Measurements from ENCODE around the gene GLS2. TPM values are rescaled to one million over a fixed set of nuclear protein-coding genes. Genes with fewer than 3 reads are reported as not detected.
A peak's percentile ranks its signal among the peaks of the same experiment; 100 is the strongest.

The GLS2 gene
- total RNA-seq: 1 to 10 TPM; 4.1 to 6.6 TPM

DNA sequence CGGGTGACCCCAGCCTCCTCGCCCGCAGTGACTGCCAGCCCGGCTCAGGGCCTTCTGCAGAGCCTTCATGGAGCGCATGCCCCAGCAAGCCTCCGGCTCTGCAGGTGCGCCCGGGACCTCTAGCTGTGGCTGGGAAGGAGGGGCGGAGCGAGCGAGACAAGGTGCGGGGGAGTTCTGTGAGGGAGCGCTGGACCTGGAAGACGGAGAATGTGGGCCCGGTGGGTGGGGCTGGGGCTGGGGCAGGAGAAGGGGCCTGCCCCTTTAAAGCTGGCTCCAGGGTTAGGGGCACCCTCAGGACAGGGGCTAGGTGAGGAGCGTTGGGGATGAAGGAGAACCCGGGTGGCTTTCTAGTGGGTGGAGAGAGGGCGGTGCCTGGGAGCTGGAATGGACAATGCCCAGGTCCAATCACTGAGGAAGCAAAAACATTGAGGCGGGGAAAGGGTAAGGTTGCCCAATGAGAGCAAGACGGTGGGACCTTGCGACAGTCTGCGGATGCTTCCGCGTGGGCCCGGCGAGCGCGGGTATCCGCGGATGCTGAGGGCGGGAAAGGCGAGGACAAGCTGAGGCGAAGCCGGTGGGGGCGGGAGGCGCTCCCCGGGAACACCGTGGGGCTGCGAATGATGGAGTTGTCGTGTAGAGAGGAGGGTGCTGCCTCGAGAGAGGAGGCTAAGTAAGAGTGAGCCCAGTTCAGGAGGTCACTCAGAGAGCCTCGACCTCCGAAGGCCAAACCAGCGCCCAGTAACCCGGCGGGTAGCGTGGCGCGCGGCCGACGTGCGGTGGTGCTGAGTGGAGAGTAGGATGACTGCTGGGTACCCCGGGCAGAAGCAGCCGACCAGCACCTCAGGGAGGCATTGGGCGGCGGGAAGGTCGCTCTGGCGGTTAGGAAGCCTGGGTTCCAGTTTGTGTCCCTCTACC is at the start of gene GLS2:
TSS of gene GLS2 (minus strand) at position 121 of the 915 bp plus-strand sequence. CDS start at position 78, 43 bp downstream.
- TF ChIP-seq, protein P1, sequence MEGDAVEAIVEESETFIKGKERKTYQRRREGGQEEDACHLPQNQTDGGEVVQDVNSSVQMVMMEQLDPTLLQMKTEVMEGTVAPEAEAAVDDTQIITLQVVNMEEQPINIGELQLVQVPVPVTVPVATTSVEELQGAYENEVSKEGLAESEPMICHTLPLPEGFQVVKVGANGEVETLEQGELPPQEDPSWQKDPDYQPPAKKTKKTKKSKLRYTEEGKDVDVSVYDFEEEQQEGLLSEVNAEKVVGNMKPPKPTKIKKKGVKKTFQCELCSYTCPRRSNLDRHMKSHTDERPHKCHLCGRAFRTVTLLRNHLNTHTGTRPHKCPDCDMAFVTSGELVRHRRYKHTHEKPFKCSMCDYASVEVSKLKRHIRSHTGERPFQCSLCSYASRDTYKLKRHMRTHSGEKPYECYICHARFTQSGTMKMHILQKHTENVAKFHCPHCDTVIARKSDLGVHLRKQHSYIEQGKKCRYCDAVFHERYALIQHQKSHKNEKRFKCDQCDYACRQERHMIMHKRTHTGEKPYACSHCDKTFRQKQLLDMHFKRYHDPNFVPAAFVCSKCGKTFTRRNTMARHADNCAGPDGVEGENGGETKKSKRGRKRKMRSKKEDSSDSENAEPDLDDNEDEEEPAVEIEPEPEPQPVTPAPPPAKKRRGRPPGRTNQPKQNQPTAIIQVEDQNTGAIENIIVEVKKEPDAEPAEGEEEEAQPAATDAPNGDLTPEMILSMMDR (IDR thresholded peaks at IDR 0.05): no peak
- TF ChIP-seq POLR2AphosphoS5 (IDR thresholded peaks at IDR 0.05): peak; percentile 60
- H3K27ac ChIP-seq: peak within 1 kb of the TSS; percentile 31 to 55
- no peaks in the 10 kb centered on the region for H3K4me1 ChIP-seq (replicated peaks)
- intact Hi-C loops (cut with DNase I): no loop called here
- H3K4me3 ChIP-seq: peak within 1 kb of the TSS; percentile 49 to 54
- no peaks in the 10 kb centered on the region for H3K27me3 ChIP-seq (replicated peaks; ENCODE audit: insufficient read depth)
- H3K9me3 ChIP-seq: no peaks in the 10 kb centered on the region
- 18% methylated on average over 58 of the region's 59 CpGs for WGBS
- H3K36me3 ChIP-seq: no peaks in the 10 kb centered on the region
- peak; percentile 81 for DNase-seq (ENCODE audit: low spot score)

DNA sequence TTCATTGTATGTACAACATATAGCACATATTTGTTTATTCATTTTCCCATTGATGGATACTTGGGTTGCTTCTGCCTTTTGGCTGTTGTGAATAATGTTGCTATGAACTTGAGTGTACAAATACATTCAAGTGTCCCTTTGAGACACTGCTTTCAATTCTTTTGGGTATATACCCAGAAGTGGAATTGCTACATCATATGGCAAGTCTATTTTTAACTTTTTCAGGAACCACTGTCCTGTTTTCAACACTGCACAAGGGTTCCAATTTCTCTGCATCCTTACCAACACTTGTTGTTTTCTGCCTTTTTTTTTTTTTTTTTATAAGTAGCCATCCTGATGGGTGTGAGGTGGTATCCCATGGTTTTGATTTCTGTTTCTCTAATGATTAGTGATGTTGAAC is 49.6 kb upstream of the GLS2 start:
- Histone ChIP-seq H3K27me3 (replicated peaks; ENCODE audit: insufficient read depth) (no peaks in the 10 kb centered on the region), H3K27ac (no peak overlapping the region), H3K4me3 (no peak overlapping the region), H3K36me3 (no peaks in the 10 kb centered on the region), H3K9me3 (no peaks in the 10 kb centered on the region), H3K4me1 (replicated peaks) (no peaks in the 10 kb centered on the region)
- no peak for DNase-seq (ENCODE audit: low spot score)
- TF ChIP-seq, protein P1 (IDR thresholded peaks at IDR 0.05): no peak
- TF ChIP-seq POLR2A (IDR thresholded peaks at IDR 0.05): no peak
- TF ChIP-seq POLR2AphosphoS5 (IDR thresholded peaks at IDR 0.05): no peak
- intact Hi-C loops (cut with DNase I): no loop called here

DNA sequence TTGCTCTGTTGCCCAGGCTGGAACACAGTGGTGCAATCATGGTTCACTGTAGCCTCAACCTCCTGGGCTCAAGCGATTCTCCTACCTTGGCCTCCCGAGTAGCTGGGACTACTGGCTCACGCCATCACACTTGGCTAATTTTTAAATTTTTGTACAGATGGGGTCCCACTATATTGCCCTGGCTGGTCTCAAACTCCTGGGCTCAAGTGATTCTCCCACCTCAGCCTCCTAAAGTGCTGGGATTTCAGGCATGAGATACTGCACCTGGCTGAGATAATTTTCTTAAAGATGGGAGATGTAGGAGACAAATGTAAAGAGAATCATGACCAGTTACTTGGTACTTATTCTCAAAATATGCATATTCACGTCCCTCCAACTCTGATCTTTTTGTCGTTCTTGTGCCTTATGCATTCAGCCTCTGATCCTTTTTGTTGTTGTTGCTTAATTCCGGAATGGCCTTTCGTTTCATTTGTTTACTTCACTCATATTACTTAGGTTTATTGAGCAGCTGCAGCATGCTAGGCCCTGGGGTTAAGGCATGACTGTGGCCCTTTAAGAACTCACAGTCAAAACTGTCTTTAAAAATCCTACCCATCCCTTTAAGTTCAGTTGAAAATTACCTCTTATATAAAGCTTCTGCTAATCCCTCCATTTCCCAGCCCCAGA is 42.6 kb upstream of the GLS2 start:
- 70% methylated on average over 7 of the region's 7 CpGs for WGBS
- Histone ChIP-seq H3K27me3 (replicated peaks; ENCODE audit: insufficient read depth) (no peaks in the 10 kb centered on the region), H3K36me3 (no peaks in the 10 kb centered on the region), H3K27ac (no peak overlapping the region), H3K4me3 (no peak overlapping the region), H3K4me1 (replicated peaks) (peaks cover 7% of the 10 kb centered on the region), H3K9me3 (no peaks in the 10 kb centered on the region)
- DNase-seq (ENCODE audit: low spot score): no peak
- TF ChIP-seq, protein P1 (IDR thresholded peaks at IDR 0.05): no peak
- TF ChIP-seq POLR2A (IDR thresholded peaks at IDR 0.05): no peak
- no peak for TF ChIP-seq POLR2AphosphoS5 (IDR thresholded peaks at IDR 0.05)
- intact Hi-C loops (cut with DNase I): no loop called here

DNA sequence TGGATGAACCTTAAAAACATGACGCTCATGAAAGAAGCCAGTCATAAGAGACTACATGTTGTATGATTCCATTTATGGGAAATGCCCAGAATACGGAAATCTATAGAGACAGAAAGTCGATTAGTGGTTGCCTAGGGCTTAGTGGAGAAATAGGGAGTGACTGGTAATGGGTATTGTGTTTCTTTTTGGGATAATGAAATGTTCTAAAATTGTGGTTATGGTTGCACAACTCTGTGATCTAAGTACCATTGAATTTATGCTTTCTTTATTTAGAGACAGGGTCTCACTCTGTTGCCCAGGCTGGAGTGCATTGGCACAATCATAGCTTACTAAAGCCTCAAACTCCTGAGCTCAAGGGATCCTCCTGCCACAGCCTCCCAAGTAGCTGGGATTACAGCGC is 41.7 kb upstream of the GLS2 start:
- WGBS: 91% methylated on average over 4 of the region's 4 CpGs
- intact Hi-C loops (cut with DNase I): no loop called here
- no peaks in the 10 kb centered on the region for H3K9me3 ChIP-seq
- TF ChIP-seq POLR2A (IDR thresholded peaks at IDR 0.05) (no peak), POLR2AphosphoS5 (IDR thresholded peaks at IDR 0.05) (no peak)
- TF ChIP-seq, protein P1 (IDR thresholded peaks at IDR 0.05): no peak
- peaks cover 7% of the 10 kb centered on the region for H3K4me1 ChIP-seq (replicated peaks)
- no peak overlapping the region for H3K27ac ChIP-seq
- H3K36me3 ChIP-seq: no peaks in the 10 kb centered on the region
- no peak overlapping the region for H3K4me3 ChIP-seq
- H3K27me3 ChIP-seq (replicated peaks; ENCODE audit: insufficient read depth): no peaks in the 10 kb centered on the region
- no peak for DNase-seq (ENCODE audit: low spot score)

Measured in prostate gland (tissue), 2 donors.